Natural killer cell (primary cell): Measurements from ENCODE around the gene BIRC2. TPM values are rescaled to one million over a fixed set of nuclear protein-coding genes. Genes with fewer than 3 reads are reported as not detected.

Source experiments
- ATAC-seq, 3 donors: fragments of 150-1000 bp in 2 of 3; fragments of 200-7000 bp in 1 of 3; cut with Tn5 transposase; 1 replicate in 1 of 3; 2 replicates in 2 of 3; pipeline ENCODE4 v1.10.0; 2021; ENCODE audit warnings: mild to moderate bottlenecking in 2 of 3, moderate library complexity in 2 of 3
- DNase-seq, 2 donors: peaks; one replicate each; pipeline versions ENCODE4 v3.0.0 to v3.0.0-alpha.2; 2013 to 2021; ENCODE audit warnings: mixed read lengths in 1 of 2
- H3K27ac ChIP-seq: one replicate; pipeline ENCODE4 v1.5.1; 2013; ENCODE audit warnings: mild to moderate bottlenecking, low read length
- H3K27me3 ChIP-seq: one replicate; pipeline ENCODE4 v1.6.1; 2013; ENCODE audit warnings: low read length; ENCODE audit not compliant: control insufficient read depth, insufficient read depth
- H3K36me3 ChIP-seq: one replicate; pipeline ENCODE4 v1.6.1; 2013; ENCODE audit warnings: low read length; ENCODE audit not compliant: control insufficient read depth, insufficient read depth
- H3K4me1 ChIP-seq: one replicate; pipeline ENCODE4 v1.6.1; 2013; ENCODE audit warnings: low read length; ENCODE audit not compliant: control insufficient read depth, insufficient read depth
- H3K4me3 ChIP-seq: one replicate; pipeline ENCODE4 v1.5.1; 2013; ENCODE audit warnings: low read length
- H3K9me3 ChIP-seq: one replicate; pipeline ENCODE4 v1.6.1; 2013; ENCODE audit warnings: low read length; ENCODE audit not compliant: control insufficient read depth, insufficient read depth
- H3K27ac Mint-ChIP-seq, 2 donors: one replicate each; pipeline ENCODE4 v1.8.0; 2022; ENCODE audit warnings: mild to moderate bottlenecking in 2 of 2, mixed read lengths in 2 of 2, moderate library complexity in 1 of 2
- H3K27me3 Mint-ChIP-seq, 2 donors: one replicate each; pipeline ENCODE4 v1.8.0; 2022; ENCODE audit warnings: low read depth in 2 of 2, mixed read lengths in 2 of 2
- H3K36me3 Mint-ChIP-seq: one replicate; pipeline ENCODE4 v1.8.0; 2022; ENCODE audit warnings: mixed read lengths
- H3K4me1 Mint-ChIP-seq, 2 donors: one replicate each; pipeline ENCODE4 v1.8.0; 2022; ENCODE audit warnings: mixed read lengths in 2 of 2
- H3K4me3 Mint-ChIP-seq: one replicate; pipeline ENCODE4 v1.8.0; 2022; ENCODE audit warnings: mild to moderate bottlenecking, moderate library complexity, mixed read lengths
- H3K9me3 Mint-ChIP-seq, 2 donors: one replicate each; pipeline ENCODE4 v1.8.0; 2022; ENCODE audit warnings: mixed read lengths in 2 of 2
- CTCF ChIP-seq: fragments of 200-600 bp; IDR thresholded peaks from one replicate; pipeline ENCODE4 v1.8.0; 2022; ENCODE audit warnings: antibody characterized with exemption
- WGBS: methylation state at CpG from one replicate; pipeline ENCODE4 v1.1.7; 2013; ENCODE audit warnings: missing lambda C conversion rate; ENCODE audit not compliant: insufficient coverage; 5-methylcytosine and 5-hydroxymethylcytosine counted together
- intact Hi-C: fragments of 100-400 bp; cut with micrococcal nuclease; formaldehyde crosslinking; loops from one replicate; pipeline ENCODE4 v1.14.2; 2022
- total RNA-seq, 4 donors: library from RNA; stranded (reverse); fragments of 120-200 nt in 1 of 4; gene quantifications; one replicate each; pipeline versions ENCODE4 v1.2.3 to v1.2.4, GENCODE V29; 2013 to 2022

Gene BIRC2
- total RNA-seq, 3 donors from 2014 or later (not counting 1 experiment from before 2014, with no cell fraction given) = 92.2 to 146 (median 111) TPM

- H3K27me3 ChIP-seq = no peaks in the 10 kb centered on the region
- TF ChIP-seq CTCF = peak; percentile 84
- H3K4me1 ChIP-seq = peaks cover 6% of the 10 kb centered on the region
- H3K4me3 ChIP-seq = no peak overlapping the region
- no CpG with 5 or more reads among the region's 1 CpG for WGBS
- DNase-seq (peak; percentile 51 to 92), ATAC-seq (peak; percentile 41 to 63 (median 47))
- no peaks in the 10 kb centered on the region for H3K36me3 Mint-ChIP-seq
- intact Hi-C loops = loop anchor here (1.0 to 5.0 kb wide), 3 partner anchors 153 to 325 kb away; no protein-coding TSS in a partner anchor
- peak overlapping the region; percentile 5 for H3K4me3 Mint-ChIP-seq
- H3K9me3 ChIP-seq = no peaks in the 10 kb centered on the region
- H3K4me1 Mint-ChIP-seq = peaks cover 17 to 18% of the 10 kb centered on the region in 2 donors
- H3K36me3 ChIP-seq = peaks cover 18% of the 10 kb centered on the region
- no peak overlapping the region for H3K27ac Mint-ChIP-seq
- H3K27me3 Mint-ChIP-seq = no peaks in the 10 kb centered on the region
- H3K9me3 Mint-ChIP-seq = no peaks in the 10 kb centered on the region
- no peak overlapping the region for H3K27ac ChIP-seq
Measured at GRCh38 chr11:102341844-102342318, 5.1 kb upstream of the BIRC2 start.

- intact Hi-C loops = loop anchor here (5.0 kb wide), 1 partner anchor 268 kb away; no protein-coding TSS in a partner anchor
- Histone ChIP-seq H3K36me3 (peaks cover 2% of the 10 kb centered on the region), H3K4me1 (peaks cover 9% of the 10 kb centered on the region), H3K27me3 (no peaks in the 10 kb centered on the region), H3K9me3 (no peaks in the 10 kb centered on the region), H3K27ac (no peak overlapping the region), H3K4me3 (no peak overlapping the region)
- no peak for ATAC-seq
- no peak for TF ChIP-seq CTCF
- peaks cover 32% of the 10 kb centered on the region in 2 donors for H3K4me1 Mint-ChIP-seq
- H3K4me3 Mint-ChIP-seq = no peak overlapping the region
- no peaks in the 10 kb centered on the region for H3K9me3 Mint-ChIP-seq
- H3K36me3 Mint-ChIP-seq = peaks cover 6% of the 10 kb centered on the region
- DNase-seq = no peak
- peak overlapping the region in 1 of 2 donors; percentile 16 for H3K27ac Mint-ChIP-seq
- 89% methylated on average over 1 of the region's 1 CpG for WGBS
- H3K27me3 Mint-ChIP-seq = no peaks in the 10 kb centered on the region
Measured at GRCh38 chr11:102343809-102344208, 3.2 kb upstream of the BIRC2 start.

- ATAC-seq = no peak
- intact Hi-C loops = loop anchor here (1.0 to 2.0 kb wide), 3 partner anchors 29 to 107 kb away; partner anchors contain the start of genes BIRC3 and TMEM123
- H3K36me3 Mint-ChIP-seq = peaks cover 6% of the 10 kb centered on the region
- H3K9me3 ChIP-seq = no peaks in the 10 kb centered on the region
- WGBS = 45% methylated on average over 7 of the region's 8 CpGs
- peak overlapping the region; percentile 100 for H3K27ac ChIP-seq
- H3K9me3 Mint-ChIP-seq = no peaks in the 10 kb centered on the region
- no peak for TF ChIP-seq CTCF
- no peaks in the 10 kb centered on the region for H3K27me3 ChIP-seq
- peaks cover 13% of the 10 kb centered on the region for H3K36me3 ChIP-seq
- H3K4me3 ChIP-seq = no peak overlapping the region
- H3K27me3 Mint-ChIP-seq = no peaks in the 10 kb centered on the region
- peak in 1 of 2 donors; percentile 75 for DNase-seq
- peaks cover 47 to 53% of the 10 kb centered on the region in 2 donors for H3K4me1 Mint-ChIP-seq
- H3K27ac Mint-ChIP-seq = peak overlapping the region; percentile 97 to 99
- H3K4me3 Mint-ChIP-seq = peak overlapping the region; percentile 98
- H3K4me1 ChIP-seq = peaks cover 9% of the 10 kb centered on the region
Measured at GRCh38 chr11:102345904-102346303, 1.1 kb upstream of the BIRC2 start.

- Histone ChIP-seq H3K4me1 (peaks cover 9% of the 10 kb centered on the region), H3K36me3 (peaks cover 16% of the 10 kb centered on the region), H3K9me3 (no peaks in the 10 kb centered on the region), H3K4me3 (peak overlapping the region; percentile 95), H3K27me3 (no peaks in the 10 kb centered on the region), H3K27ac (peak overlapping the region; percentile 100)
- 0% methylated on average over 5 of the region's 5 CpGs for WGBS
- intact Hi-C loops = loop anchor here (1.0 to 2.0 kb wide), 3 partner anchors 29 to 106 kb away; partner anchors contain the start of genes BIRC3 and TMEM123
- H3K27ac Mint-ChIP-seq = peak overlapping the region; percentile 97 to 99
- peak overlapping the region; percentile 98 for H3K4me3 Mint-ChIP-seq
- H3K27me3 Mint-ChIP-seq = no peaks in the 10 kb centered on the region
- no peak for ATAC-seq
- H3K36me3 Mint-ChIP-seq = peaks cover 6% of the 10 kb centered on the region
- TF ChIP-seq CTCF = no peak
- DNase-seq = no peak
- H3K9me3 Mint-ChIP-seq = no peaks in the 10 kb centered on the region
- H3K4me1 Mint-ChIP-seq = peaks cover 47 to 54% of the 10 kb centered on the region in 2 donors
Measured at GRCh38 chr11:102346456-102346747, 612 bp upstream of the BIRC2 start.
